Activated naive CD4-positive, alpha-beta T cell treated with anti-CD3 and anti-CD28 coated beads for 36 hours (primary cell): ENCODE measurements around the gene PROSER2. TPM values are rescaled to one million over a fixed set of nuclear protein-coding genes. Genes with fewer than 3 reads are reported as not detected.

ENCODE experiments used
- CTCF ChIA-PET: fragments of 350-600 bp; sonication (Branson Sonifier 250); formaldehyde crosslinking; loops from one replicate; lab custom pipeline; 2021; ENCODE audit warnings: antibody characterized with exemption; lab: Charles Lee
- DNase-seq: peaks from one replicate; pipeline ENCODE4 v3.0.0-alpha.2; 2020
- H3K27ac Mint-ChIP-seq: one replicate; pipeline ENCODE4 v1.8.0; 2021; ENCODE audit warnings: mild to moderate bottlenecking, mixed read lengths
- H3K27me3 Mint-ChIP-seq: one replicate; pipeline ENCODE4 v1.8.0; 2021; ENCODE audit warnings: low read depth, mixed read lengths
- H3K36me3 Mint-ChIP-seq: one replicate; pipeline ENCODE4 v1.8.0; 2021; ENCODE audit warnings: low read depth, mixed read lengths
- H3K4me1 Mint-ChIP-seq: one replicate; pipeline ENCODE4 v1.8.0; 2021; ENCODE audit warnings: low read depth, mixed read lengths
- H3K4me3 Mint-ChIP-seq: one replicate; pipeline ENCODE4 v1.8.0; 2021; ENCODE audit warnings: mild to moderate bottlenecking, moderate library complexity, mixed read lengths
- H3K9me3 Mint-ChIP-seq: one replicate; pipeline ENCODE4 v1.8.0; 2021; ENCODE audit warnings: mixed read lengths
- intact Hi-C: fragments of 100-400 bp; cut with micrococcal nuclease; formaldehyde crosslinking; loops from one replicate; pipeline ENCODE4 v1.15.1; 2023
- total RNA-seq, 2 experiments: library from RNA; stranded (reverse); gene quantifications; one replicate each; pipeline ENCODE4 v1.2.3, GENCODE V29; 2021

Gene PROSER2
- total RNA-seq, 2 experiments from 2014 or later = 0.57 to 0.83 TPM

DNA sequence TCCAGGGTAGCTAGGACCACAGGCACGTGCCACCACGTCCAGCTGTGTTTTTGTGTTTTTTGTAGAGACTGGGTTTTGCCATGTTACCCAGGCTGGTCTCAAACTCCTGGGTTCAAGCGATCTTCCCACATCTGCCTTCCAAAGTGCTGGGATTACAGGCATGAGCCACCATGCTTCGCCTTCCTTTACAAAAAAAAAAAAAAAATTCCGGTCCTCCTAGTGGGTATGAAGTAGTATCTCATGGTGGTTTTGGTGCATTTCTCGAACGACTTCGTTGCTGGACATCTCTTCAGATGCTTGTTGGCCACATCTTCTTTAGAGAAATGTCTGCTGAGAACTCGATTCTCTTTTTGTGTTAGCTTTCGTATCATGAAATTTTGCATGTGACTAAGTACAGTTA lies 3.9 kb downstream of the PROSER2 start:
- CTCF ChIA-PET = interaction anchor here (0.7 kb wide), 2 partner anchors 158 to 330 kb away, joined by 3 to 4 read pairs; no protein-coding TSS in a partner anchor
- DNase-seq = no peak
- no peak overlapping the region for H3K4me3 Mint-ChIP-seq
- intact Hi-C loops = no loop called here
- no peak overlapping the region for H3K27ac Mint-ChIP-seq
- peaks cover 4% of the 10 kb centered on the region for H3K4me1 Mint-ChIP-seq
- H3K36me3 Mint-ChIP-seq = no peaks in the 10 kb centered on the region
- no peaks in the 10 kb centered on the region for H3K9me3 Mint-ChIP-seq
- peaks cover 36% of the 10 kb centered on the region for H3K27me3 Mint-ChIP-seq

DNA sequence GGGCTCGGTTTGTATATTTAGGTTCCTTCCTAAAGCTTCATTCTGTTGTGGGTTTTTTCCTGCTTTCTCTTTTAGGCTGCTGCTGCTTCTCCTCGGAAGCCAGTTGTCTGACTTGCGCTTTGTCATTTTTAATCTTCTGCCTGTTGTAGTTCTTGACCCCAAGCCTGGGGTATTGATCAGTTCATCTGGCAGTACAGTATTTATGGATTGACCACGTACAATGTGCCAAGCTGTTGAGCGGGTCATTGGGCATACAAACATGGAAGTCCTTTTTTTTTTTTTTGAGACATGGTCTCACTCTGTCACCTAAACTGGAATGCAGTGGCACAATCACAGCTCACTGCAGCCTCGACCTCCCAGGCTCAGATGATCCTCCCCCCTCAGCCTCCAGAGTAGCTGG lies 4.3 kb downstream of the PROSER2 start:
- Mint-ChIP-seq H3K27ac (no peak overlapping the region), H3K9me3 (no peaks in the 10 kb centered on the region), H3K4me3 (no peak overlapping the region), H3K27me3 (peaks cover 32% of the 10 kb centered on the region), H3K36me3 (no peaks in the 10 kb centered on the region), H3K4me1 (peaks cover 4% of the 10 kb centered on the region)
- no peak for DNase-seq
- intact Hi-C loops = no loop called here
- CTCF ChIA-PET = interaction anchor here (0.6 kb wide), 1 partner anchor 308 kb away, joined by 4 read pairs; no protein-coding TSS in a partner anchor

DNA sequence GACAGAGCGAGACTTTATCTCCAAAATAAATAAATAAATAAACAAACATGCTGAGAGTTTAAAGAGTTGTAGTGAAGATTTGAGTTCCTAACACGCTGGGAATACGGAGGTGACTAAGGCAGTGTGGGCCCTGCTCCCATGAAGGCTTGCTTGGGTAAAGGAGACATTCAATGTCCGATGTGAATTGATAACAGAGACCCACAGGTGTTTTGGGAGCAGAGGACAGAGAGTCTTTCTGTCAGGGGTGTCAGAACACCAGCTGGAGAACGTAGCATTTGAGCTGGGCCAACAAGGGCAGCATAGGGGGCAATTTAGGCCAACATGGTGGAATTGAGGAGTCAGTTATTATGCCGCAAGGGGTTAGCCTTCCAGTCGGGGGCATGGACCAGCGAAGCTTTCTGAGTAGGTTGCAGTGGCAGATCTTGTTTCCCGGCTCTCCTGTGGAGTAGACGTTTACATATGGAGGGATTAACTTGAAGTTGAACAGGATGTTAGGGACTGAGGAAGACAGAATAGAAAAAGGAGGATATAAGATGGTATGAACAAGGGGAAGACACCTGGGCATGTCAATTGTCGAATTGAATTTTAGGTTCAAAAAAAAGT lies 5.6 kb downstream of the PROSER2 start:
- DNase-seq = no peak
- intact Hi-C loops = no loop called here
- no peak overlapping the region for H3K4me3 Mint-ChIP-seq
- CTCF ChIA-PET = interaction anchor here (0.5 to 1.0 kb wide), 3 partner anchors 9 to 46 kb away, joined by 3 to 4 read pairs (median 3); no protein-coding TSS in a partner anchor
- H3K4me1 Mint-ChIP-seq = peaks cover 4% of the 10 kb centered on the region
- no peaks in the 10 kb centered on the region for H3K36me3 Mint-ChIP-seq
- H3K9me3 Mint-ChIP-seq = no peaks in the 10 kb centered on the region
- H3K27ac Mint-ChIP-seq = no peak overlapping the region
- H3K27me3 Mint-ChIP-seq = peaks cover 32% of the 10 kb centered on the region

DNA sequence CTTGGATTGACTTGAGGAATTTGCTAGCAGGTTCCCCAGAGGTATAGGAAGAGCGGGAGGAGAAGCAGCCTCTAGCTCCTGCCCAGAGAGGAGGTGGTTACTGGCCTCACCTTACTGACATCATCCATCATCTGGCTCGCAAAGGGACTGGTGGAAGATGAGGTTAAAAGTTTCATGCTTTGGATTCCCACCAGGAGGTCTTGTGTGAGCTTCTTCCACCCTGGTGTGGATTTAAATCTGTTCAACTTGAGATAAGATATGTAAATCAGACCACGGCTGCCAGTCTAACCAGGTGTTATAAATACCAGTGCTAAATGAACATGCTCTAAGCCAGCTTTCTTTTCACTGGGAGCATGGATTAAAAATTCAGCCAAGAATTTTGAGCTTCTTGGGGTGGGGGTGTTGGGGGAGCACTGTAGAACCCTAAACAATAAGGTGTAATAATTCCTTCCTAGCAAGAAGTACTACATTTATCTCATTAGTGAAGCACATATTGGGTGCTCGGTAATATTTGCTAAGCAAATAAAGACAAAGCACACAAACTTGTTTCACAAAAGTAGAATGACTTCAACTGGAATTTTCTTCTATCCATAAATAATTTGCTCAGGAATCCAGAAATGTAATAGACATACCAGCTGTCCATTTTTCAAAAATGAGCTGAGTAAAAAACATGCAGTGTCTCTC lies 7.8 kb downstream of the PROSER2 start:
- no peaks in the 10 kb centered on the region for H3K9me3 Mint-ChIP-seq
- no peak overlapping the region for H3K27ac Mint-ChIP-seq
- CTCF ChIA-PET = interaction anchor here (0.6 to 1.2 kb wide), 2 partner anchors 12 to 330 kb away, joined by 3 read pairs; no protein-coding TSS in a partner anchor
- H3K27me3 Mint-ChIP-seq = peaks cover 15% of the 10 kb centered on the region
- H3K4me1 Mint-ChIP-seq = no peaks in the 10 kb centered on the region
- H3K4me3 Mint-ChIP-seq = no peak overlapping the region
- no peaks in the 10 kb centered on the region for H3K36me3 Mint-ChIP-seq
- DNase-seq = no peak
- intact Hi-C loops = no loop called here

- DNase-seq = no peak
- no peak overlapping the region for H3K27ac Mint-ChIP-seq
- no peaks in the 10 kb centered on the region for H3K9me3 Mint-ChIP-seq
- no peaks in the 10 kb centered on the region for H3K36me3 Mint-ChIP-seq
- intact Hi-C loops = no loop called here
- peaks cover 13% of the 10 kb centered on the region for H3K27me3 Mint-ChIP-seq
- no peaks in the 10 kb centered on the region for H3K4me1 Mint-ChIP-seq
- H3K4me3 Mint-ChIP-seq = no peak overlapping the region
- CTCF ChIA-PET = interaction anchor here (0.6 to 1.2 kb wide), 2 partner anchors 12 to 329 kb away, joined by 3 read pairs; no protein-coding TSS in a partner anchor
These were observed 8.4 kb downstream of the PROSER2 start for GRCh38 chr10:11831520-11831951.

DNA sequence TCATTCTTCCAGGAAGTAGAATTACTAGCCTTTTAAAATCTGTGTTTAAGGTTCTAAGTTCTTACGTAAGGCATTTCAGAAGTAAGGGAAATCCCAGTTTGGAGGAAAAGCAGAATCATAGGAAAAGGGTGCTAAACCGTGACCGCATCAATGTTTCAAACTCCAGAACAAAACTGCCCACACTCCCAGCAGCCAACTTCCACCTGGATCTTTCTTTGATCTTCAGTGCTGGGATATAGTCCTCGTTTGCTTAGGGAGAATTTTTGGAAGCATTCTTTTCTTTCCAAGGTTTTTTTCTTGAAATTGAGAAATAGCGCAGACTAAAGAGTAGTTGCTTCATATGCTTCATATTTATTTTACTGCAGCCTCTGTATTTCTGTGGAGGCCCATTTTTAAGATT lies 8.9 kb downstream of the PROSER2 start:
- Mint-ChIP-seq H3K27ac (no peak overlapping the region), H3K4me3 (no peak overlapping the region), H3K27me3 (peaks cover 12% of the 10 kb centered on the region), H3K9me3 (no peaks in the 10 kb centered on the region), H3K36me3 (no peaks in the 10 kb centered on the region), H3K4me1 (no peaks in the 10 kb centered on the region)
- intact Hi-C loops = no loop called here
- no peak for DNase-seq
- CTCF ChIA-PET = interaction anchor here (2.2 kb wide), 1 partner anchor 12 kb away, joined by 14 read pairs; no protein-coding TSS in a partner anchor

GRCh38 chr10:11835061-11835460 lies 11.9 kb downstream of the PROSER2 start:
- Mint-ChIP-seq H3K27me3 (peaks cover 4% of the 10 kb centered on the region), H3K4me1 (peaks cover 8% of the 10 kb centered on the region), H3K4me3 (no peak overlapping the region), H3K36me3 (no peaks in the 10 kb centered on the region), H3K27ac (no peak overlapping the region), H3K9me3 (no peaks in the 10 kb centered on the region)
- intact Hi-C loops = no loop called here
- CTCF ChIA-PET = no interaction called here
- DNase-seq = no peak

GRCh38 chr10:11835704-11836103 lies 12.5 kb downstream of the PROSER2 start:
- no peaks in the 10 kb centered on the region for H3K9me3 Mint-ChIP-seq
- no peak for DNase-seq
- intact Hi-C loops = no loop called here
- peaks cover 8% of the 10 kb centered on the region for H3K4me1 Mint-ChIP-seq
- CTCF ChIA-PET = no interaction called here
- H3K4me3 Mint-ChIP-seq = no peak overlapping the region
- H3K27ac Mint-ChIP-seq = no peak overlapping the region
- no peaks in the 10 kb centered on the region for H3K36me3 Mint-ChIP-seq
- H3K27me3 Mint-ChIP-seq = peaks cover 2% of the 10 kb centered on the region

GRCh38 chr10:11837372-11838161 lies 14.4 kb downstream of the PROSER2 start:
- H3K4me1 Mint-ChIP-seq = peaks cover 8% of the 10 kb centered on the region
- H3K9me3 Mint-ChIP-seq = no peaks in the 10 kb centered on the region
- no peaks in the 10 kb centered on the region for H3K36me3 Mint-ChIP-seq
- DNase-seq = no peak
- H3K27me3 Mint-ChIP-seq = peaks cover 6% of the 10 kb centered on the region
- no peak overlapping the region for H3K4me3 Mint-ChIP-seq
- CTCF ChIA-PET = no interaction called here
- no peak overlapping the region for H3K27ac Mint-ChIP-seq
- intact Hi-C loops = no loop called here

- Mint-ChIP-seq H3K9me3 (no peaks in the 10 kb centered on the region), H3K4me3 (no peak overlapping the region), H3K27me3 (peaks cover 6% of the 10 kb centered on the region), H3K27ac (no peak overlapping the region), H3K4me1 (peaks cover 8% of the 10 kb centered on the region), H3K36me3 (no peaks in the 10 kb centered on the region)
- CTCF ChIA-PET = interaction anchor here (0.6 kb wide), 1 partner anchor 14 kb away, joined by 4 read pairs; no protein-coding TSS in a partner anchor
- intact Hi-C loops = no loop called here
- DNase-seq = no peak
These were observed 15.2 kb downstream of the PROSER2 start for GRCh38 chr10:11838298-11838852.

DNA sequence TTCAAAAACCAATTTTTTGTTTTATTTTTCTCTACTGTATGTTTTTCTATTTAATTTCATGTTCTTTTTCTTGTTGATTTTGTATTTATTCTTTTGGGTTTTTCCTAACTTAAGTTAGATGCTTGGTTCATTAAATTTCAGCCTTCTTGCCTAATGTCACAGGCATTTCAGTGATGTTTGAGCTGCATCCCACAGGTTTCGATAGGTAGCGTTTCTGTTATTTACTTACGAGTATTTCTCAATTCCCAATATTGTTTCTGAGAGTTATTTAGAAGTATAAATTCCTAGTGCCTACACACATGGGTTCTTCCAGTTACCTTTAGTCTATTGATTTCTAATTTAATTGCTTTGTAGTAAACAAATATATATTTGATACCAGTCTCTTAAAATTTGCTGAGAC lies 18.2 kb downstream of the PROSER2 start:
- CTCF ChIA-PET = interaction anchor here (0.7 kb wide), 1 partner anchor 17 kb away, joined by 4 read pairs; no protein-coding TSS in a partner anchor
- intact Hi-C loops = no loop called here

GRCh38 chr10:11842411-11842810 lies 19.3 kb downstream of the PROSER2 start:
- H3K4me1 Mint-ChIP-seq = peaks cover 17% of the 10 kb centered on the region
- CTCF ChIA-PET = no interaction called here
- H3K27ac Mint-ChIP-seq = no peak overlapping the region
- H3K9me3 Mint-ChIP-seq = no peaks in the 10 kb centered on the region
- peaks cover 11% of the 10 kb centered on the region for H3K27me3 Mint-ChIP-seq
- no peaks in the 10 kb centered on the region for H3K36me3 Mint-ChIP-seq
- H3K4me3 Mint-ChIP-seq = no peak overlapping the region
- no peak for DNase-seq
- intact Hi-C loops = no loop called here

More for the DNA sequence above, 18.2 kb downstream of the PROSER2 start:
- Mint-ChIP-seq H3K36me3 (no peaks in the 10 kb centered on the region), H3K27ac (no peak overlapping the region), H3K4me1 (peaks cover 19% of the 10 kb centered on the region), H3K4me3 (no peak overlapping the region), H3K9me3 (no peaks in the 10 kb centered on the region), H3K27me3 (peaks cover 6% of the 10 kb centered on the region)
- DNase-seq = no peak
